GM12878 (cell line): ENCODE measurements around the gene TBCD. TPM values are rescaled to one million over a fixed set of nuclear protein-coding genes. Genes with fewer than 3 reads are reported as not detected.

Source experiments
- ATAC-seq: fragments of 200-7000 bp; cut with Tn5 transposase; 3 replicates; pipeline ENCODE4 v1.9.1; 2020; ENCODE audit warnings: mild to moderate bottlenecking, moderate library complexity
- BruUV-seq: library from RNA; stranded (reverse); fragments of 400-500 nt; replicated peaks from 2 replicates; lab custom pipeline; 2021; lab: Mats Ljungman, UMichigan
- CTCF ChIA-PET: fragments of 300-600 bp; sonication (Branson Sonifier 250); formaldehyde crosslinking; extraction: SDS; loops from one replicate; lab custom pipeline; 2021; ENCODE audit warnings: inconsistent platforms; lab: Yijun Ruan, JAX
- POLR2A ChIA-PET: fragments of 350-600 bp; formaldehyde crosslinking; extraction: SDS; loops from one replicate; lab custom pipeline; 2021; ENCODE audit warnings: inconsistent platforms; lab: Charles Lee
- RAD21 ChIA-PET: fragments of 300-600 bp; sonication (Branson Sonifier 250); formaldehyde crosslinking; loops from one replicate; lab custom pipeline; 2023; ENCODE audit warnings: antibody characterized with exemption; ENCODE audit not compliant: unreplicated experiment; lab: Charles Lee
- SMC1A ChIA-PET: fragments of 300-600 bp; sonication (Branson Sonifier 250); formaldehyde crosslinking; loops from one replicate; lab custom pipeline; 2023; ENCODE audit not compliant: unreplicated experiment, uncharacterized antibody; lab: Charles Lee
- DNase-seq: peaks from one replicate; pipeline ENCODE4 v3.0.0-alpha.2; 2011; ENCODE audit warnings: low read depth, low spot score
- FAIRE-seq: peaks from 3 replicates; lab custom pipeline; 2011; peaks lifted over from hg19 to GRCh38; lab: Jason Lieb, UNC
- H2AFZ ChIP-seq: 2 replicates; pipeline ENCODE4 v1.6.0; 2011; ENCODE audit warnings: low read depth, low read length, control low read depth; ENCODE audit not compliant: control insufficient read depth
- H3K27ac ChIP-seq: 2 replicates; pipeline ENCODE4 v1.5.1; 2011; ENCODE audit warnings: control low read depth; ENCODE audit not compliant: control insufficient read depth, insufficient read depth
- H3K27me3 ChIP-seq, 2 experiments: replicated peaks in 1 of 2; 2 replicates each; pipeline versions ENCODE4 v1.6.0 to v1.6.1; 2011; ENCODE audit warnings: low read length in 1 of 2; ENCODE audit not compliant: control insufficient read depth in 2 of 2, insufficient read depth in 2 of 2
- H3K36me3 ChIP-seq, 2 experiments: 2 replicates each; pipeline ENCODE4 v1.5.1; 2011; ENCODE audit warnings: low read length in 1 of 2; ENCODE audit not compliant: control insufficient read depth in 2 of 2, insufficient read depth in 2 of 2
- H3K4me1 ChIP-seq: 2 replicates; pipeline ENCODE4 v1.6.1; 2011; ENCODE audit warnings: mild to moderate bottlenecking, low read length, moderate library complexity, mixed read lengths; ENCODE audit not compliant: control insufficient read depth, insufficient read depth
- H3K4me2 ChIP-seq: 2 replicates; pipeline ENCODE4 v1.6.0; 2011; ENCODE audit warnings: control low read depth; ENCODE audit not compliant: control insufficient read depth, insufficient read depth
- H3K4me3 ChIP-seq: fragments of 200-600 bp; sonication (generic); 2 replicates; pipeline ENCODE4 v1.5.1; 2016
- H3K79me2 ChIP-seq: 2 replicates; pipeline ENCODE4 v1.6.0; 2011; ENCODE audit warnings: low read length; ENCODE audit not compliant: control insufficient read depth, insufficient read depth
- H3K9ac ChIP-seq: 2 replicates; pipeline ENCODE4 v1.8.0; 2011; ENCODE audit warnings: low read length, control low read depth, mixed read lengths; ENCODE audit not compliant: control insufficient read depth, insufficient read depth
- H3K9me3 ChIP-seq: replicated peaks from 3 replicates; pipeline ENCODE4 v1.5.1; 2011; ENCODE audit warnings: mild to moderate bottlenecking, low read length; ENCODE audit not compliant: control insufficient read depth, insufficient read depth
- H4K20me1 ChIP-seq: 2 replicates; pipeline ENCODE4 v1.6.0; 2011; ENCODE audit not compliant: control insufficient read depth, insufficient read depth
- EGR1 ChIP-seq, 2 experiments: IDR thresholded peaks; 1 replicate in 1 of 2; 2 replicates in 1 of 2; pipeline ENCODE4 v1.6.1; 2011 to 2012; ENCODE audit warnings: low read depth in 2 of 2, low read length in 2 of 2, borderline replicate concordance in 1 of 2, mild to moderate bottlenecking in 1 of 2, moderate library complexity in 1 of 2
- EP300 ChIP-seq, 2 experiments: fragments of 150-350 bp in 1 of 2; IDR thresholded peaks; 2 replicates each; pipeline ENCODE4 v1.6.1; 2011 to 2012; ENCODE audit warnings: low read depth in 2 of 2, low read length in 2 of 2, borderline replicate concordance in 1 of 2, improper control_type of control experiment in 1 of 2, inconsistent platforms in 1 of 2; ENCODE audit not compliant: control insufficient read depth in 1 of 2
- ESRRA ChIP-seq: IDR thresholded peaks from 2 replicates; pipeline ENCODE4 v1.6.1; 2012; ENCODE audit warnings: mild to moderate bottlenecking, low read length, improper control_type of control experiment
- HDAC2 ChIP-seq: fragments of 200-600 bp; sonication (generic); IDR thresholded peaks from 2 replicates; pipeline ENCODE4 v1.6.1; 2017
- HDAC6 ChIP-seq: fragments of 200-600 bp; sonication (generic); IDR thresholded peaks from one replicate; pipeline ENCODE4 v1.8.0; 2017; ENCODE audit warnings: antibody characterized with exemption; ENCODE audit not compliant: unreplicated experiment
- POLR2AphosphoS2 ChIP-seq: IDR thresholded peaks from 2 replicates; pipeline ENCODE4 v1.6.1; 2011; ENCODE audit warnings: low read depth, mild to moderate bottlenecking, low read length, improper control_type of control experiment, moderate library complexity
- RFX5 ChIP-seq: IDR thresholded peaks from 2 replicates; pipeline ENCODE4 v1.6.1; 2011; ENCODE audit warnings: low read depth, low read length, improper control_type of control experiment
- SP1 ChIP-seq: IDR thresholded peaks from one replicate; pipeline ENCODE4 v1.6.1; 2011; ENCODE audit warnings: low read depth, low read length
- TBL1XR1 ChIP-seq: IDR thresholded peaks from 2 replicates; pipeline ENCODE4 v1.6.1; 2012; ENCODE audit warnings: low read depth, low read length, improper control_type of control experiment
- TCF7 ChIP-seq: IDR thresholded peaks from 2 replicates; pipeline ENCODE4 v1.6.1; 2014; ENCODE audit warnings: antibody characterized with exemption, borderline replicate concordance
- WRNIP1 ChIP-seq: IDR thresholded peaks from 2 replicates; pipeline ENCODE4 v1.6.1; 2011; ENCODE audit warnings: low read depth, low read length, improper control_type of control experiment, borderline replicate concordance
- ZNF24 ChIP-seq: fragments of 450-650 bp; IDR thresholded peaks from 2 replicates; pipeline ENCODE4 v1.6.1; 2017; ENCODE audit warnings: antibody characterized with exemption, mild to moderate bottlenecking
- ZNF384 ChIP-seq: IDR thresholded peaks from 2 replicates; pipeline ENCODE4 v1.6.1; 2012; ENCODE audit warnings: low read depth, mild to moderate bottlenecking, low read length, improper control_type of control experiment, borderline replicate concordance
- whole genome bisulfite sequencing: methylation state at CpG from one replicate; pipeline ENCODE4 v1.1.6; 2016; ENCODE audit warnings: low lambda C conversion rate; ENCODE audit not compliant: insufficient replicate concordance, insufficient coverage; ENCODE audit errors: missing lambda C conversion rate; 5-methylcytosine and 5-hydroxymethylcytosine counted together
- in situ Hi-C: fragments of 300-500 bp; cut with MboI; formaldehyde crosslinking; loops from 9 replicates; pipeline ENCODE4 v1.14.3; 2018; ENCODE audit warnings: mixed read lengths
- intact Hi-C: fragments of 100-400 bp; cut with micrococcal nuclease; formaldehyde crosslinking; loops from one replicate; pipeline ENCODE4 v1.14.2; 2022; ENCODE audit not compliant: unreplicated experiment
- polyA plus RNA-seq, 11 experiments: library from polyadenylated mRNA; depleted of rRNA in 4 of 11; unstranded in 6 of 11; stranded (reverse) in 5 of 11; fragments of >200 nt; fragmentation: Nextera tagmentation in 4 of 11; fragmentation: Illumina TruSeq in 1 of 11; extraction: Ambion mirVana in 4 of 11; extraction: Trizol in 1 of 11; gene quantifications; 1 replicate in 1 of 11; 2 replicates in 10 of 11; pipeline versions ENCODE4 v1.2.1 to v1.2.3, GENCODE V29; 2011 to 2016; ENCODE audit warnings: inconsistent platforms in 2 of 11, missing spikeins in 2 of 11, low read depth in 1 of 11
- total RNA-seq, 4 experiments: library from RNA; depleted of rRNA in 3 of 4; stranded (reverse); fragments of >200 nt in 3 of 4; fragmentation: Illumina TruSeq in 1 of 4; extraction: Trizol in 1 of 4; gene quantifications; 2 replicates each; pipeline versions ENCODE4 v1.2.1 to v1.2.3, GENCODE V29; 2013 to 2021
- TF ChIP-seq, protein P1 (sequence below): fragments of 150-350 bp; IDR thresholded peaks from 2 replicates; pipeline ENCODE4 v1.6.1; 2014; ENCODE audit warnings: mild to moderate bottlenecking, low read depth, low read length
- TF ChIP-seq, protein P2 (sequence below): fragments of 450-650 bp; IDR thresholded peaks from 2 replicates; pipeline ENCODE4 v1.6.1; 2017; ENCODE audit warnings: mild to moderate bottlenecking
- TF ChIP-seq, protein P3 (sequence below): fragments of 450-650 bp; IDR thresholded peaks from 2 replicates; pipeline ENCODE4 v1.6.1; 2016; ENCODE audit warnings: mild to moderate bottlenecking, moderate library complexity, borderline replicate concordance

TBCD gene
- total and polyA plus RNA-seq, 10 of the 15 experiments (the other 5 are each of a cell fraction or from before 2014, with no cell fraction given): 10.3 to 114 (median 52.4) TPM

DNA sequence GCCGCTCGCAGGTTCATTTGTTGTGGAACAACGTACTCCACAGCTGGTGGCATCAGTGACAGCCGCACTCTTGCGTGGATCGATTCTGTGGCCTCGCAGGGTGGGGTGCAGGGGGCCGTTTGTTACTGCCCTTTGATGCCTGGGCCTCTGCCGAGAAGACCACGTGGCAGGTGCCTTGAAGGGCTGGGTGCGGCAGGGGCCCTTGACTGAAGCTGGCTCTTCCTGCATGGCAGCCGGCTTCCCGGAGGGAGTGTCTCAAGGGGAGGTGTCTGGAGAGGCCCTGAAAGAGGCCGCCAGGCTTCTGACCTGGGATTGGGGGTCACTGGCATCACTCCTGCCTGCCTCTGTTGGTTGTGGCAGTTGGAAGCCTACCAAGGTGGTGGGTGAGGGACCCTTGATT, 43.8 kb downstream of the TBCD start (continued):
- TF ChIP-seq, protein P1, sequence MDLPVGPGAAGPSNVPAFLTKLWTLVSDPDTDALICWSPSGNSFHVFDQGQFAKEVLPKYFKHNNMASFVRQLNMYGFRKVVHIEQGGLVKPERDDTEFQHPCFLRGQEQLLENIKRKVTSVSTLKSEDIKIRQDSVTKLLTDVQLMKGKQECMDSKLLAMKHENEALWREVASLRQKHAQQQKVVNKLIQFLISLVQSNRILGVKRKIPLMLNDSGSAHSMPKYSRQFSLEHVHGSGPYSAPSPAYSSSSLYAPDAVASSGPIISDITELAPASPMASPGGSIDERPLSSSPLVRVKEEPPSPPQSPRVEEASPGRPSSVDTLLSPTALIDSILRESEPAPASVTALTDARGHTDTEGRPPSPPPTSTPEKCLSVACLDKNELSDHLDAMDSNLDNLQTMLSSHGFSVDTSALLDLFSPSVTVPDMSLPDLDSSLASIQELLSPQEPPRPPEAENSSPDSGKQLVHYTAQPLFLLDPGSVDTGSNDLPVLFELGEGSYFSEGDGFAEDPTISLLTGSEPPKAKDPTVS: no peak
- TF ChIP-seq, all 136 proteins: peak for 0

DNA sequence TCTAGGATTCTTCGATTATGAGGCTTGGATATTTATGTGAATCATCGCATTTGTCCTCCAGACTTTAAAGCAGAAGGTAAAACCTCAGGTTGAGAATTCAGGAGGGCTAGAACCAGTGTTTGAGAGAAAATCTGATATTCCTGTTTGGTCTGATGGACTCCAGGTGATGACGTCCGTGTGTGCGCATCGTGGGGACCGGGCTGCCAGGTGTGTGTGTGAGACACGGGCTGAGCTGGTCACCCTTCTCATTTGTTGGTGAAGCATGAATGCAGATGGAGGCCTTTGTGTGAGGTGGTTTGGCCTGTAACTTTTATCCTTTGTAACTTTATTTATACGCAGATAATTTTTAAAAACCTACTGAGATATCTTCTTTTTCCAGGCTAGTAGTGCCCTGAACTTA, 45.2 kb downstream of the TBCD start:
- Histone ChIP-seq H3K36me3 (peaks cover 0 to 18% of the 10 kb centered on the region in 2 experiments; a peak in 2 of 4 replicates), H3K4me3 (no peak overlapping the region), H2AFZ (no peak overlapping the region), H3K27me3 (no peaks in the 10 kb centered on the region), H3K79me2 (no peaks in the 10 kb centered on the region), H3K4me1 (no peaks in the 10 kb centered on the region), H3K9ac (no peak overlapping the region), H3K9me3 (no peaks in the 10 kb centered on the region; the same call in 2 of the 3 replicates), H3K4me2 (no peak overlapping the region), H3K27ac (no peak overlapping the region), H4K20me1 (no peaks in the 10 kb centered on the region)
- ChIA-PET CTCF (no interaction called here), SMC1A (no interaction called here), RAD21 (no interaction called here), POLR2A (no interaction called here)
- no peak for ATAC-seq
- intact Hi-C loops (no loop called here), in situ Hi-C loops (no loop called here)
- TF ChIP-seq, protein P2, sequence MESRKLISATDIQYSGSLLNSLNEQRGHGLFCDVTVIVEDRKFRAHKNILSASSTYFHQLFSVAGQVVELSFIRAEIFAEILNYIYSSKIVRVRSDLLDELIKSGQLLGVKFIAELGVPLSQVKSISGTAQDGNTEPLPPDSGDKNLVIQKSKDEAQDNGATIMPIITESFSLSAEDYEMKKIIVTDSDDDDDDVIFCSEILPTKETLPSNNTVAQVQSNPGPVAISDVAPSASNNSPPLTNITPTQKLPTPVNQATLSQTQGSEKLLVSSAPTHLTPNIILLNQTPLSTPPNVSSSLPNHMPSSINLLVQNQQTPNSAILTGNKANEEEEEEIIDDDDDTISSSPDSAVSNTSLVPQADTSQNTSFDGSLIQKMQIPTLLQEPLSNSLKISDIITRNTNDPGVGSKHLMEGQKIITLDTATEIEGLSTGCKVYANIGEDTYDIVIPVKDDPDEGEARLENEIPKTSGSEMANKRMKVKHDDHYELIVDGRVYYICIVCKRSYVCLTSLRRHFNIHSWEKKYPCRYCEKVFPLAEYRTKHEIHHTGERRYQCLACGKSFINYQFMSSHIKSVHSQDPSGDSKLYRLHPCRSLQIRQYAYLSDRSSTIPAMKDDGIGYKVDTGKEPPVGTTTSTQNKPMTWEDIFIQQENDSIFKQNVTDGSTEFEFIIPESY: no peak
- TF ChIP-seq EGR1 (IDR thresholded peaks at IDR 0.05; ENCODE audit: borderline replicate concordance in 1 of 2, low read depth in 2 of 2, low read length in 2 of 2) (no peak), WRNIP1 (no peak), ZNF384 (no peak), RFX5 (no peak), TBL1XR1 (no peak), SP1 (no peak), ESRRA (no peak), EP300 (IDR thresholded peaks at IDR 0.05; ENCODE audit: borderline replicate concordance in 1 of 2, control insufficient read depth in 1 of 2, low read depth in 2 of 2, low read length in 2 of 2) (no peak), TCF7 (no peak), HDAC2 (no peak), POLR2AphosphoS2 (no peak), HDAC6 (no peak), ZNF24 (no peak)
- TF ChIP-seq, protein P3, sequence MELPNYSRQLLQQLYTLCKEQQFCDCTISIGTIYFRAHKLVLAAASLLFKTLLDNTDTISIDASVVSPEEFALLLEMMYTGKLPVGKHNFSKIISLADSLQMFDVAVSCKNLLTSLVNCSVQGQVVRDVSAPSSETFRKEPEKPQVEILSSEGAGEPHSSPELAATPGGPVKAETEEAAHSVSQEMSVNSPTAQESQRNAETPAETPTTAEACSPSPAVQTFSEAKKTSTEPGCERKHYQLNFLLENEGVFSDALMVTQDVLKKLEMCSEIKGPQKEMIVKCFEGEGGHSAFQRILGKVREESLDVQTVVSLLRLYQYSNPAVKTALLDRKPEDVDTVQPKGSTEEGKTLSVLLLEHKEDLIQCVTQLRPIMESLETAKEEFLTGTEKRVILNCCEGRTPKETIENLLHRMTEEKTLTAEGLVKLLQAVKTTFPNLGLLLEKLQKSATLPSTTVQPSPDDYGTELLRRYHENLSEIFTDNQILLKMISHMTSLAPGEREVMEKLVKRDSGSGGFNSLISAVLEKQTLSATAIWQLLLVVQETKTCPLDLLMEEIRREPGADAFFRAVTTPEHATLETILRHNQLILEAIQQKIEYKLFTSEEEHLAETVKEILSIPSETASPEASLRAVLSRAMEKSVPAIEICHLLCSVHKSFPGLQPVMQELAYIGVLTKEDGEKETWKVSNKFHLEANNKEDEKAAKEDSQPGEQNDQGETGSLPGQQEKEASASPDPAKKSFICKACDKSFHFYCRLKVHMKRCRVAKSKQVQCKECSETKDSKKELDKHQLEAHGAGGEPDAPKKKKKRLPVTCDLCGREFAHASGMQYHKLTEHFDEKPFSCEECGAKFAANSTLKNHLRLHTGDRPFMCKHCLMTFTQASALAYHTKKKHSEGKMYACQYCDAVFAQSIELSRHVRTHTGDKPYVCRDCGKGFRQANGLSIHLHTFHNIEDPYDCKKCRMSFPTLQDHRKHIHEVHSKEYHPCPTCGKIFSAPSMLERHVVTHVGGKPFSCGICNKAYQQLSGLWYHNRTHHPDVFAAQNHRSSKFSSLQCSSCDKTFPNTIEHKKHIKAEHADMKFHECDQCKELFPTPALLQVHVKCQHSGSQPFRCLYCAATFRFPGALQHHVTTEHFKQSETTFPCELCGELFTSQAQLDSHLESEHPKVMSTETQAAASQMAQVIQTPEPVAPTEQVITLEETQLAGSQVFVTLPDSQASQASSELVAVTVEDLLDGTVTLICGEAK: no peak
- FAIRE-seq: no peak
- DNase-seq: no peak
- WGBS: 94% methylated on average over 9 of the region's 9 CpGs
- BruUV-seq: no TSS peak
